NCI-H510A treated with DMSO at 0.1 percent for 48 hours (cell line): Measurements from ENCODE around the gene RBFOX1.
"Not testable (repeated sequence)": the region's sequence is repeated elsewhere in the genome, so short reads cannot be mapped to it uniquely, and the experiment has no call there.

ENCODE experiments used
- DNase-seq: peaks from one replicate; lab custom pipeline; 2025; lab: John Stamatoyannopoulos, UW

The RBFOX1 gene

GRCh38 chr16:7471268-7471667 is 138.6 kb downstream of the RBFOX1 start:
- no peak for DNase-seq

- DNase-seq = no peak
These were observed 149.4 kb downstream of the RBFOX1 start for GRCh38 chr16:7482032-7482431.

GRCh38 chr16:7482596-7483290 is 150.1 kb downstream of the RBFOX1 start:
- no peak for DNase-seq

GRCh38 chr16:7487574-7488323 is 155.1 kb downstream of the RBFOX1 start:
- no peak for DNase-seq

GRCh38 chr16:7492122-7492521 is 159.5 kb downstream of the RBFOX1 start:
- DNase-seq = no peak

GRCh38 chr16:7493133-7493532 is 160.5 kb downstream of the RBFOX1 start:
- no peak for DNase-seq

- DNase-seq = no peak
These were observed 165.0 kb downstream of the RBFOX1 start for GRCh38 chr16:7497691-7498090.

GRCh38 chr16:7501868-7502267 is 169.2 kb downstream of the RBFOX1 start:
- no peak for DNase-seq

GRCh38 chr16:7502591-7503157 is 170.0 kb downstream of the RBFOX1 start:
- DNase-seq = not testable (repeated sequence)

GRCh38 chr16:7503666-7504065 is 171.0 kb downstream of the RBFOX1 start:
- no peak for DNase-seq

GRCh38 chr16:7504844-7505243 is 172.2 kb downstream of the RBFOX1 start:
- DNase-seq = no peak

GRCh38 chr16:7505495-7505894 is 172.8 kb downstream of the RBFOX1 start:
- DNase-seq = no peak

- DNase-seq = no peak
These were observed 173.7 kb downstream of the RBFOX1 start for GRCh38 chr16:7506363-7506762.

- no peak for DNase-seq
These were observed 176.0 kb downstream of the RBFOX1 start for GRCh38 chr16:7508656-7509055.

- DNase-seq = no peak
These were observed 177.4 kb downstream of the RBFOX1 start for GRCh38 chr16:7509963-7510601.

GRCh38 chr16:7511549-7512260 is 179.1 kb downstream of the RBFOX1 start:
- no peak for DNase-seq

- no peak for DNase-seq
These were observed 179.9 kb downstream of the RBFOX1 start for GRCh38 chr16:7512503-7512902.

GRCh38 chr16:7513429-7513828 is 180.8 kb downstream of the RBFOX1 start:
- DNase-seq = no peak

GRCh38 chr16:7515543-7515942 is 182.9 kb downstream of the RBFOX1 start:
- no peak for DNase-seq

GRCh38 chr16:7517496-7517895 is 184.9 kb downstream of the RBFOX1 start:
- DNase-seq = no peak

- no peak for DNase-seq
These were observed 185.5 kb downstream of the RBFOX1 start for GRCh38 chr16:7518158-7518557.

GRCh38 chr16:7521834-7522233 is 189.2 kb downstream of the RBFOX1 start:
- DNase-seq = no peak
